Central memory CD8-positive, alpha-beta T cell (primary cell): Measurements from ENCODE around the gene SLC25A40.
"Not testable (repeated sequence)": the region's sequence is repeated elsewhere in the genome, so short reads cannot be mapped to it uniquely, and the experiment has no call there.

Source experiments
- ATAC-seq: fragments of 150-1000 bp; cut with Tn5 transposase; replicated peaks from 2 replicates; pipeline ENCODE4 v1.10.0; 2022; ENCODE audit warnings: mild to moderate bottlenecking, moderate FRiP score, moderate number of reproducible peaks; ENCODE audit not compliant: poor library complexity, severe bottlenecking; ENCODE audit errors: extremely low read depth
- DNase-seq, 2 donors: peaks; one replicate each; pipeline ENCODE4 v3.0.0; 2021; ENCODE audit warnings: low spot score in 2 of 2
- H3K27ac Mint-ChIP-seq: one replicate; pipeline ENCODE4 v1.8.0; 2022; ENCODE audit warnings: low read depth, mild to moderate bottlenecking, moderate library complexity, mixed read lengths
- H3K27me3 Mint-ChIP-seq: one replicate; pipeline ENCODE4 v1.8.0; 2022; ENCODE audit warnings: mixed read lengths
- H3K36me3 Mint-ChIP-seq: one replicate; pipeline ENCODE4 v1.8.0; 2022; ENCODE audit warnings: mild to moderate bottlenecking, moderate library complexity, mixed read lengths; ENCODE audit not compliant: insufficient read depth
- H3K4me1 Mint-ChIP-seq: one replicate; pipeline ENCODE4 v1.8.0; 2022; ENCODE audit warnings: mixed read lengths
- H3K4me3 Mint-ChIP-seq: one replicate; pipeline ENCODE4 v1.8.0; 2022; ENCODE audit warnings: mild to moderate bottlenecking, moderate library complexity, mixed read lengths
- H3K9me3 Mint-ChIP-seq: one replicate; pipeline ENCODE4 v1.8.0; 2022; ENCODE audit warnings: mixed read lengths

Gene SLC25A40

GRCh38 chr7:87853237-87853864 lies 22.8 kb downstream of the SLC25A40 start:
- Mint-ChIP-seq H3K27me3 (no peaks in the 10 kb centered on the region), H3K36me3 (peaks cover 10% of the 10 kb centered on the region), H3K4me3 (no peak overlapping the region), H3K4me1 (peaks cover 6% of the 10 kb centered on the region), H3K27ac (no peak overlapping the region), H3K9me3 (no peaks in the 10 kb centered on the region)
- no peak for DNase-seq
- ATAC-seq = no peak

- H3K27me3 Mint-ChIP-seq = no peaks in the 10 kb centered on the region
- H3K36me3 Mint-ChIP-seq = peaks cover 9% of the 10 kb centered on the region
- H3K4me1 Mint-ChIP-seq = peaks cover 6% of the 10 kb centered on the region
- DNase-seq (no peak), ATAC-seq (no peak)
- H3K4me3 Mint-ChIP-seq = no peak overlapping the region
- H3K9me3 Mint-ChIP-seq = no peaks in the 10 kb centered on the region
- no peak overlapping the region for H3K27ac Mint-ChIP-seq
Measured at GRCh38 chr7:87852306-87852705, 23.9 kb downstream of the SLC25A40 start.

- H3K27me3 Mint-ChIP-seq = no peaks in the 10 kb centered on the region
- no peak overlapping the region for H3K27ac Mint-ChIP-seq
- H3K36me3 Mint-ChIP-seq = peaks cover 13% of the 10 kb centered on the region
Measured at GRCh38 chr7:87850836-87851593, 25.1 kb downstream of the SLC25A40 start.

GRCh38 chr7:87837597-87837996 lies 38.6 kb downstream of the SLC25A40 start:
- no peaks in the 10 kb centered on the region for H3K4me1 Mint-ChIP-seq
- no peak overlapping the region for H3K4me3 Mint-ChIP-seq
- DNase-seq (no peak), ATAC-seq (no peak)
- H3K9me3 Mint-ChIP-seq = no peaks in the 10 kb centered on the region
- H3K27ac Mint-ChIP-seq = no peak overlapping the region
- no peaks in the 10 kb centered on the region for H3K27me3 Mint-ChIP-seq
- peaks cover 11% of the 10 kb centered on the region for H3K36me3 Mint-ChIP-seq

More at GRCh38 chr7:87850836-87851593, 25.1 kb downstream of the SLC25A40 start:
- no peak for ATAC-seq
- DNase-seq = no peak
- H3K4me3 Mint-ChIP-seq = no peak overlapping the region
- no peaks in the 10 kb centered on the region for H3K9me3 Mint-ChIP-seq
- H3K4me1 Mint-ChIP-seq = peaks cover 6% of the 10 kb centered on the region

- no peak for DNase-seq
- no peaks in the 10 kb centered on the region for H3K4me1 Mint-ChIP-seq
Measured at GRCh38 chr7:87833130-87833529, 43.0 kb downstream of the SLC25A40 start.

GRCh38 chr7:87831097-87831496 lies 45.1 kb downstream of the SLC25A40 start:
- peaks cover 4% of the 10 kb centered on the region for H3K36me3 Mint-ChIP-seq

More at GRCh38 chr7:87833130-87833529, 43.0 kb downstream of the SLC25A40 start:
- no peaks in the 10 kb centered on the region for H3K27me3 Mint-ChIP-seq
- H3K9me3 Mint-ChIP-seq = no peaks in the 10 kb centered on the region
- H3K36me3 Mint-ChIP-seq = peaks cover 4% of the 10 kb centered on the region
- no peak for ATAC-seq
- H3K4me3 Mint-ChIP-seq = no peak overlapping the region
- no peak overlapping the region for H3K27ac Mint-ChIP-seq

GRCh38 chr7:87828383-87828782 lies 47.8 kb downstream of the SLC25A40 start:
- not testable (repeated sequence) for H3K4me1 Mint-ChIP-seq, H3K27me3 Mint-ChIP-seq, ATAC-seq, H3K36me3 Mint-ChIP-seq, H3K4me3 Mint-ChIP-seq, DNase-seq, H3K27ac Mint-ChIP-seq
- H3K9me3 Mint-ChIP-seq = peaks cover 22% of the 10 kb centered on the region

More at GRCh38 chr7:87831097-87831496, 45.1 kb downstream of the SLC25A40 start:
- H3K27me3 Mint-ChIP-seq = no peaks in the 10 kb centered on the region
- H3K4me3 Mint-ChIP-seq = no peak overlapping the region
- ATAC-seq (no peak), DNase-seq (no peak)
- H3K9me3 Mint-ChIP-seq = peaks cover 5% of the 10 kb centered on the region
- H3K4me1 Mint-ChIP-seq = no peaks in the 10 kb centered on the region
- H3K27ac Mint-ChIP-seq = no peak overlapping the region

GRCh38 chr7:87825369-87825768 lies 50.8 kb downstream of the SLC25A40 start:
- not testable (repeated sequence) for H3K27me3 Mint-ChIP-seq, H3K4me3 Mint-ChIP-seq, ATAC-seq, DNase-seq, H3K27ac Mint-ChIP-seq, H3K36me3 Mint-ChIP-seq, H3K4me1 Mint-ChIP-seq
- peaks cover 22% of the 10 kb centered on the region for H3K9me3 Mint-ChIP-seq

GRCh38 chr7:87822056-87822455 lies 54.1 kb downstream of the SLC25A40 start:
- H3K4me3 Mint-ChIP-seq, H3K27ac Mint-ChIP-seq, H3K4me1 Mint-ChIP-seq, DNase-seq, ATAC-seq, H3K36me3 Mint-ChIP-seq, H3K27me3 Mint-ChIP-seq: not testable (repeated sequence)
- H3K9me3 Mint-ChIP-seq = peaks cover 22% of the 10 kb centered on the region

- no peak for ATAC-seq
- DNase-seq = no peak
- Mint-ChIP-seq H3K27ac (no peak overlapping the region), H3K9me3 (no peaks in the 10 kb centered on the region), H3K36me3 (no peaks in the 10 kb centered on the region), H3K4me3 (no peak overlapping the region), H3K27me3 (no peaks in the 10 kb centered on the region), H3K4me1 (no peaks in the 10 kb centered on the region)
Measured at GRCh38 chr7:87818336-87818735, 57.8 kb downstream of the SLC25A40 start.

- no peak for DNase-seq
- Mint-ChIP-seq H3K27me3 (no peaks in the 10 kb centered on the region), H3K9me3 (no peaks in the 10 kb centered on the region), H3K4me1 (no peaks in the 10 kb centered on the region), H3K27ac (no peak overlapping the region), H3K36me3 (no peaks in the 10 kb centered on the region), H3K4me3 (no peak overlapping the region)
- ATAC-seq = no peak
Measured at GRCh38 chr7:87816389-87816788, 59.8 kb downstream of the SLC25A40 start.

- Mint-ChIP-seq H3K4me3 (no peak overlapping the region), H3K9me3 (no peaks in the 10 kb centered on the region), H3K4me1 (no peaks in the 10 kb centered on the region), H3K27ac (no peak overlapping the region), H3K27me3 (no peaks in the 10 kb centered on the region), H3K36me3 (no peaks in the 10 kb centered on the region)
- no peak for DNase-seq
- no peak for ATAC-seq
Measured at GRCh38 chr7:87810726-87811125, 65.4 kb downstream of the SLC25A40 start.

GRCh38 chr7:87810130-87810529 lies 66.0 kb downstream of the SLC25A40 start:
- DNase-seq = no peak
- Mint-ChIP-seq H3K4me1 (no peaks in the 10 kb centered on the region), H3K36me3 (no peaks in the 10 kb centered on the region), H3K27me3 (no peaks in the 10 kb centered on the region), H3K27ac (no peak overlapping the region), H3K4me3 (no peak overlapping the region), H3K9me3 (no peaks in the 10 kb centered on the region)
- no peak for ATAC-seq
